GF-D8 (cell line): Measurements from ENCODE around the gene USP12.

Experiments
- DNase-seq: peaks from one replicate; lab custom pipeline; 2025; lab: John Stamatoyannopoulos, UW

The USP12 gene

GRCh38 chr13:27120811-27121210 is 50.8 kb downstream of the USP12 start:
- no peak for DNase-seq

GRCh38 chr13:27120011-27120410 is 51.6 kb downstream of the USP12 start:
- DNase-seq = no peak

- no peak for DNase-seq
Measured at GRCh38 chr13:27118428-27119054, 53.1 kb downstream of the USP12 start.

GRCh38 chr13:27117952-27118351 is 53.7 kb downstream of the USP12 start:
- DNase-seq = no peak

GRCh38 chr13:27117158-27117557 is 54.5 kb downstream of the USP12 start:
- no peak for DNase-seq

GRCh38 chr13:27113436-27113835 is 58.2 kb downstream of the USP12 start:
- DNase-seq = no peak

GRCh38 chr13:27112006-27112405 is 59.6 kb downstream of the USP12 start:
- DNase-seq = no peak

GRCh38 chr13:27110056-27110746 is 61.4 kb downstream of the USP12 start:
- DNase-seq = no peak

GRCh38 chr13:27106144-27106543 is 65.5 kb downstream of the USP12 start:
- DNase-seq = no peak

GRCh38 chr13:27104606-27105005 is 67.0 kb downstream of the USP12 start:
- no peak for DNase-seq

GRCh38 chr13:27101847-27102246 is 69.8 kb downstream of the USP12 start:
- no peak for DNase-seq

GRCh38 chr13:27101289-27101688 is 70.3 kb downstream of the USP12 start:
- no peak for DNase-seq

- no peak for DNase-seq
Measured at GRCh38 chr13:27097691-27098090, 73.9 kb downstream of the USP12 start.

GRCh38 chr13:27091451-27091850 is 80.2 kb downstream of the USP12 start:
- DNase-seq = no peak

- DNase-seq = no peak
Measured at GRCh38 chr13:27088619-27089018, 83.0 kb downstream of the USP12 start.

GRCh38 chr13:27086599-27087265 is 84.9 kb downstream of the USP12 start:
- DNase-seq = no peak

- no peak for DNase-seq
Measured at GRCh38 chr13:27083183-27083582, 88.4 kb downstream of the USP12 start.

- DNase-seq = no peak
Measured at GRCh38 chr13:27081893-27082679, 89.5 kb downstream of the USP12 start.

- no peak for DNase-seq
Measured at GRCh38 chr13:27080018-27080948, 91.3 kb downstream of the USP12 start.

GRCh38 chr13:27079421-27079958 is 92.1 kb downstream of the USP12 start:
- DNase-seq = peak; percentile 52

- DNase-seq = no peak
Measured at GRCh38 chr13:27077451-27077850, 94.2 kb downstream of the USP12 start.
